ENCODE data around the gene GFOD2.

DNA sequence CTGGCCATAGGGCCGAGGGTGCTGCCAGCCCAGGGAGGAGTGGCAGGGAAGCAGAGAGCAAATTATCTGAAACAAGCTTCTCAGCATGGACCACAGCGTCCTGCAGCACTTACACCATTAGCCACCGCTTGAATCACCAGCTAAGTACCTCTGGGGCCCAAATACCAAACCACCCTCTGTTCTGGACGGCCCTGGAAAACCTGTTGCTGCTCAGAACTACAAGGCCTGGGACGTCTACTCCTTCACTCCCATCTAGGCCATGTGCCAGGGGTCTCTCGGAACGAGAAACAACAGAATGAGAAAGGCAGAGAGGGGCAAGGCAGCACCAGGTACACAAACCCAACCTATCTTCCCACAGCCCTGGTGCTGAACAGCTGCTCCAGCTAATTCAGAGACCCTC lies 39.9 kb upstream of the GFOD2 start:
- TF ChIP-seq, protein P1, sequence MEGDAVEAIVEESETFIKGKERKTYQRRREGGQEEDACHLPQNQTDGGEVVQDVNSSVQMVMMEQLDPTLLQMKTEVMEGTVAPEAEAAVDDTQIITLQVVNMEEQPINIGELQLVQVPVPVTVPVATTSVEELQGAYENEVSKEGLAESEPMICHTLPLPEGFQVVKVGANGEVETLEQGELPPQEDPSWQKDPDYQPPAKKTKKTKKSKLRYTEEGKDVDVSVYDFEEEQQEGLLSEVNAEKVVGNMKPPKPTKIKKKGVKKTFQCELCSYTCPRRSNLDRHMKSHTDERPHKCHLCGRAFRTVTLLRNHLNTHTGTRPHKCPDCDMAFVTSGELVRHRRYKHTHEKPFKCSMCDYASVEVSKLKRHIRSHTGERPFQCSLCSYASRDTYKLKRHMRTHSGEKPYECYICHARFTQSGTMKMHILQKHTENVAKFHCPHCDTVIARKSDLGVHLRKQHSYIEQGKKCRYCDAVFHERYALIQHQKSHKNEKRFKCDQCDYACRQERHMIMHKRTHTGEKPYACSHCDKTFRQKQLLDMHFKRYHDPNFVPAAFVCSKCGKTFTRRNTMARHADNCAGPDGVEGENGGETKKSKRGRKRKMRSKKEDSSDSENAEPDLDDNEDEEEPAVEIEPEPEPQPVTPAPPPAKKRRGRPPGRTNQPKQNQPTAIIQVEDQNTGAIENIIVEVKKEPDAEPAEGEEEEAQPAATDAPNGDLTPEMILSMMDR (IDR thresholded peaks at IDR 0.05 in 8 of 11, conservative IDR thresholded peaks at IDR 0.05 in 3 of 11) = no peak
- TF ChIP-seq POLR2AphosphoS5 (IDR thresholded peaks at IDR 0.05) = no peak
- TF ChIP-seq POLR2A (IDR thresholded peaks at IDR 0.05) = no peak
